ENCODE results near the gene ALOX15B. TPM values are rescaled to one million over a fixed set of nuclear protein-coding genes. Genes with fewer than 3 reads are reported as not detected.

Gene ALOX15B
- total RNA-seq, 1 experiment from 2014 or later = 0.30 TPM

GRCh38 chr17:8069587-8069860, 30.7 kb downstream of the ALOX15B start:
- Histone ChIP-seq H3K4me2 (ENCODE audit: low read length) (no peak overlapping the region), H3K9me2 (ENCODE audit: insufficient read depth) (no peaks in the 10 kb centered on the region), H3K27me3 (ENCODE audit: insufficient read depth, low read length) (peaks cover 4% of the 10 kb centered on the region; the same call in 1 of the 2 replicates), H3K4me1 (ENCODE audit: control insufficient read depth in 1 of 2, insufficient read depth in 2 of 2, low read length in 2 of 2) (peaks cover 0 to 14% of the 10 kb centered on the region in 2 experiments; a peak in 1 of 4 replicates), H3K9me3 (ENCODE audit: control insufficient read depth in 1 of 2, insufficient read depth in 1 of 2, low read depth in 1 of 2, low read length in 2 of 2) (no peaks in the 10 kb centered on the region), H3K79me2 (ENCODE audit: insufficient read depth, low read length) (no peaks in the 10 kb centered on the region), H3K9ac (ENCODE audit: low read length) (no peak overlapping the region), H4K20me1 (ENCODE audit: insufficient read depth) (no peaks in the 10 kb centered on the region), H2AFZ (ENCODE audit: low read depth, low read length, poor library complexity, severe bottlenecking) (no peak overlapping the region), H3K4me3 (replicated peaks in 1 of 2; ENCODE audit: low read depth in 1 of 2, low read length in 2 of 2) (no peak overlapping the region), H3K36me3 (ENCODE audit: control insufficient read depth in 1 of 2, insufficient read depth in 2 of 2, low read length in 2 of 2) (no peaks in the 10 kb centered on the region), H3K27ac (ENCODE audit: low read depth, low read length) (no peak overlapping the region)
- intact Hi-C loops (cut with micrococcal nuclease) = no loop called here
- DNase-seq (ENCODE audit: low read depth, low spot score) (no peak), ATAC-seq (no peak)
- POLR2A ChIA-PET = no interaction called here
- RAD21 ChIA-PET (ENCODE audit: low non-redundant PET in 1 of 2, low total read pairs in 2 of 2, uncharacterized antibody in 2 of 2, unreplicated experiment in 2 of 2) = interaction anchor here in 1 of 2 experiments (1.5 kb wide), 1 partner anchor 10 kb away, joined by 4 read pairs; no protein-coding TSS in a partner anchor
- no peak for TF ChIP-seq ATF3 (IDR thresholded peaks at IDR 0.05)
- no peak for TF ChIP-seq CTCF (IDR thresholded peaks at IDR 0.05 in 2 of 3, conservative IDR thresholded peaks at IDR 0.05 in 1 of 3; ENCODE audit: borderline replicate concordance in 1 of 3, insufficient read depth in 1 of 3, low read depth in 2 of 3, low read length in 2 of 3)
- TF ChIP-seq ZFX (IDR thresholded peaks at IDR 0.05) = no peak
- TF ChIP-seq REST (IDR thresholded peaks at IDR 0.05; ENCODE audit: low read depth) = no peak
- no peak for TF ChIP-seq CEBPB (IDR thresholded peaks at IDR 0.05; ENCODE audit: low read depth)
- TF ChIP-seq ZBTB33 (IDR thresholded peaks at IDR 0.05; ENCODE audit: extremely low read depth, insufficient replicate concordance, low read length) = no peak
- no peak for TF ChIP-seq EGR1 (IDR thresholded peaks at IDR 0.05; ENCODE audit: low read depth)
- no peak for TF ChIP-seq ZNF274 (IDR thresholded peaks at IDR 0.05; ENCODE audit: low read depth, low read length)
- TF ChIP-seq POLR2A (IDR thresholded peaks at IDR 0.05; ENCODE audit: borderline replicate concordance, extremely low read depth, insufficient read depth, insufficient read length) = no peak
- no peak for TF ChIP-seq YY1 (IDR thresholded peaks at IDR 0.05; ENCODE audit: extremely low read depth, insufficient replicate concordance, low read depth, low read length)
- TF ChIP-seq ELF1 (IDR thresholded peaks at IDR 0.05; ENCODE audit: borderline replicate concordance, low read depth) = no peak
- TF ChIP-seq EZH2 (IDR thresholded peaks at IDR 0.05) = no peak
- no peak for TF ChIP-seq JUND (IDR thresholded peaks at IDR 0.05)
- no peak for TF ChIP-seq SIN3A (IDR thresholded peaks at IDR 0.05; ENCODE audit: low read depth)
- no peak for TF ChIP-seq FOSL1 (IDR thresholded peaks at IDR 0.05; ENCODE audit: low read depth)
- TF ChIP-seq RAD21 (IDR thresholded peaks at IDR 0.05; ENCODE audit: low read depth) = no peak
- TF ChIP-seq POLR2AphosphoS5 (IDR thresholded peaks at IDR 0.05; ENCODE audit: low read depth, low read length) = no peak
- TF ChIP-seq MAX (IDR thresholded peaks at IDR 0.05) = no peak
- no peak for TF ChIP-seq CBX3 (IDR thresholded peaks at IDR 0.05; ENCODE audit: low read depth)
- TF ChIP-seq SP1 (IDR thresholded peaks at IDR 0.05; ENCODE audit: low read depth) = no peak
- CTCF ChIA-PET = interaction anchor here (1.1 to 2.0 kb wide), 4 partner anchors 9 to 24 kb away, joined by 3 to 12 read pairs (median 6); no protein-coding TSS in a partner anchor
- no TSS peak for BruUV-seq (replicated peaks)

Measured in HCT116 (cell line).